LNCAP (cell line): ENCODE results near the gene OR7E24.

Source experiments
- TF ChIP-seq, protein P1 (sequence below): fragments of 450-650 bp; IDR thresholded peaks from 2 replicates; pipeline ENCODE4 v1.5.1; 2017; ENCODE audit warnings: mild to moderate bottlenecking

OR7E24 gene

DNA sequence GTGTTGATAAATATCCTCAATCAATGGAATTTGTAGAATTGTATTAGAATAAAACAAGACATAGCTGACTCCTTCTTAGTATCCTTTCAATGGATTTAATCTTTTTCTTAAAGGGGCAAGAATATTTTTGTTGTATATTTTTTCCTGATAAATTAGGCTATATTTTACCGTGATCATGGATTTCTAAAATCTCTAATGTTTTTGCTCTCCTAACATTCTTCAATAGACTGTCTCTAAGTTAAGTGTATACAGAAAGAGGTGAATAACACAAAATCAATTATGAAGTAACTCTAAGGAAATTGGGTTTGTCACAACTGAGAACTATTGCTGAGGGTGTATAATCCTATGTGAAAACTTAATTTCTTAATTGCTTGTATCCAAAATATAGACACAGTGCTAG, at the start of gene OR7E24:
OR7E24 (plus strand) TSS at position 301 of the 400 bp plus-strand sequence. CDS start 114 bp downstream, outside the sequence.
- TF ChIP-seq, protein P1, sequence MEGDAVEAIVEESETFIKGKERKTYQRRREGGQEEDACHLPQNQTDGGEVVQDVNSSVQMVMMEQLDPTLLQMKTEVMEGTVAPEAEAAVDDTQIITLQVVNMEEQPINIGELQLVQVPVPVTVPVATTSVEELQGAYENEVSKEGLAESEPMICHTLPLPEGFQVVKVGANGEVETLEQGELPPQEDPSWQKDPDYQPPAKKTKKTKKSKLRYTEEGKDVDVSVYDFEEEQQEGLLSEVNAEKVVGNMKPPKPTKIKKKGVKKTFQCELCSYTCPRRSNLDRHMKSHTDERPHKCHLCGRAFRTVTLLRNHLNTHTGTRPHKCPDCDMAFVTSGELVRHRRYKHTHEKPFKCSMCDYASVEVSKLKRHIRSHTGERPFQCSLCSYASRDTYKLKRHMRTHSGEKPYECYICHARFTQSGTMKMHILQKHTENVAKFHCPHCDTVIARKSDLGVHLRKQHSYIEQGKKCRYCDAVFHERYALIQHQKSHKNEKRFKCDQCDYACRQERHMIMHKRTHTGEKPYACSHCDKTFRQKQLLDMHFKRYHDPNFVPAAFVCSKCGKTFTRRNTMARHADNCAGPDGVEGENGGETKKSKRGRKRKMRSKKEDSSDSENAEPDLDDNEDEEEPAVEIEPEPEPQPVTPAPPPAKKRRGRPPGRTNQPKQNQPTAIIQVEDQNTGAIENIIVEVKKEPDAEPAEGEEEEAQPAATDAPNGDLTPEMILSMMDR: no peak

DNA sequence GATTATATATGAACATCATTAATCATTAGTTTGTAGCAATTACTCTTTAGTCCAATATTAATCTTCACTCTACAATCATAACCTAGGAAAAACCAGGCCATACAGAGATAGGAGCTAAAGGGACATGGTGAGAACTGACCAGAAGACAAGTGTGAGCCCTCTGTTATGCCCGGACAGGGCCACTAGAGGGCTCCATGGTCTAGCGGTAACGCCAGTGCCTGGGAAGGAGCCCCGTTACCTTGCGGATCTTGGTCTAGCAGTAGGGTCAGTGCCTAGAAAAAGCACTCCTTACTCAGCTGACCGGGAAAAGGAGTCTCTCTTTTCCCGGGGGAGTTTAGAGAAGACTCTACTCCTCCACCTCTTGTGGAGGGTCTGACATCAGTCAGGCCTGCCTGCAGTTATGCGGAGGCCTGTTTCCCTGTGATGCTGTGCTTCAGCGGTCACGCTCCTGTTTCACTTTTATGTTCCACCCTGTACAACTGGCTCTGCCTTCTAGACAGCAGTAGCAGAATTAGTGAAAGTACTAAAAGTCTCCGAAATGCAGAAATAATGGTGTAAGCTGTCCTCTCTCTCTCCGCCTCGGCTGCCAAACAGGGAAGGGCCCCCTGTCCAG, 45.1 kb upstream of the OR7E24 start:
- TF ChIP-seq, protein P1: peak; percentile 97

DNA sequence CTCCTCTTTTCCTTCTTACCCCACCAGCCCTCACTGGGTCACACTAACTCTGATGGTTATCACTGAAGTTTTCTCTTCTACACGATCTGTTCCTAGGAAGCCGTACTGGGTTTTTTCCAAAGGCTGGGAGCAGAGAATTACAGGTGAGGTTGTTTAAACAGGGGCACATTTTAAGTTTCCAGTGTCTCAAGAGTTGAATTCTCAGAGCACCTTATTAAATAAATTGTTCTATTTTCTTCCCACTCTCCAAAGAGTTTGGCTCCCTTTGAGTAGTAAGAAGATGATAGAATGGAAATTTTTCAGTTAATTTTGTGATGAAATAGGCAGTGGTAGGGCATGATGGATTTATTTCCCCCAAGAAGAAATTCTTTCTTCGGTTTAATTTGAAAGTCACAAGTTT, 31.2 kb upstream of the OR7E24 start, which contains the start of gene OR7D4:
OR7D4 (minus strand) TSS at position 101 of the 400 bp plus-strand sequence. CDS start 4,752 bp downstream, outside the sequence.
- TF ChIP-seq, protein P1: no peak

DNA sequence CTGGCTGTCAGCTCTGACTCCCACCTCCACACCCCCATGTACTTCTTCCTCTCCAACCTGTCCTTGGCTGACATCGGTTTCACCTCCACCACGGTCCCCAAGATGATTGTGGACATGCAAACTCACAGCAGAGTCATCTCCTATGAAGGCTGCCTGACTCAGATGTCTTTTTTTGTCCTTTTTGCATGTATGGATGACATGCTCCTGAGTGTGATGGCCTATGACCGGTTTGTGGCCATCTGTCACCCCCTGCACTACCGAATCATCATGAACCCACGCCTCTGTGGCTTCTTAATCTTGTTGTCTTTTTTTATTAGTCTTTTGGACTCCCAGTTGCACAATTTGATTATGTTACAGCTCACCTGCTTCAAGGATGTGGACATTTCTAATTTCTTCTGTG, 506 bp downstream of the OR7E24 start:
- TF ChIP-seq, protein P1: no peak

DNA sequence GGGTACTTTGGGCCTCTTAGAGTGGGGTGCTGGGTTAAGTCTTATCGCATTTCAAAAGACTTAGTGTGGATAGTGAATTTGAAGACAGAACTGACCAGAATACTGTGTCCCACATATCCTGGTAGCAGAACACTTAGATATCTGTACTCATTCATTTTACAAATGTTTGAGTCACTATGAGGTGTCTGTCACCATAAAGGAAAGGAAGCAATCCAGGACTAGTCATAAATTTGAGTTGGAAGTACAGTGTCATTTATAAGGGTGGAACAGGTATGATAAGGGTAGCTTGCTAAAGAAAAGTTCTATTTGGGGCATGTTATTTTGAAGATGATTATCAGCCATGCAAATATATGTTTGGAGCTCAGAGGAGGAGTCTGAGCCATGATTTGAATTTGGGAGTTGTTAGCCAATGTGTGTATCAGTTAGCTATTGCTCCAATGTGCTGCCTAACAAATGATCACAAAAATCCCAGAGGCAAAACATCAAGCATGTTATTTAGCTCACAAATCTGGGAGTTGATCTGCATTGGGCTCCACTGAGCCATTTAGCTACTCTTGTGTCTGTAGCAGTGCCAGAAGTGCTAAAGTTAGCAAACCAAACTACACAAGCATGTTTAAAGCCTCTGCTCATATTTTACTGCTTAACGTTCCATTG, 38.6 kb downstream of the OR7E24 start:
- TF ChIP-seq, protein P1: no peak

DNA sequence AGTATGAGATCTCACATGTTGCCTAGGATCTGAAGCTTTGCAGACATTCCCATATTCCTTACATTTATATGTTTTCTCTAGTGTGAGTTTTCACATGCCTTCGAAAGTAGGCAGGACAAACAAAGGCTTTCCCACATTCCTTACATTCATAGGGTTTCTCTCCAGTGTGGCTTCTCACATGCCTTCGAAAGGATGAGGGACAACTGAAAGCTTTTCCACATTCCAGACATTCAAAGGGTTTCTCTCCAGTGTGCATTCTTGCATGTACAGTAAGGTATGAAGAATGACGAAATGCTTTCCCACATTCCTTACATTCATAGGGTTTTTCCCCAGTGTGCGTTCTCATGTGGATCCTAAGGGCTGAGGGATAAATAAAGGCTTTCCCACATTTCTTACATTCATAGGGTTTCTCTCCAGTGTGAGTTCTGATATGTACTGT, 44.7 kb downstream of the OR7E24 start:
- TF ChIP-seq, protein P1: no peak

DNA sequence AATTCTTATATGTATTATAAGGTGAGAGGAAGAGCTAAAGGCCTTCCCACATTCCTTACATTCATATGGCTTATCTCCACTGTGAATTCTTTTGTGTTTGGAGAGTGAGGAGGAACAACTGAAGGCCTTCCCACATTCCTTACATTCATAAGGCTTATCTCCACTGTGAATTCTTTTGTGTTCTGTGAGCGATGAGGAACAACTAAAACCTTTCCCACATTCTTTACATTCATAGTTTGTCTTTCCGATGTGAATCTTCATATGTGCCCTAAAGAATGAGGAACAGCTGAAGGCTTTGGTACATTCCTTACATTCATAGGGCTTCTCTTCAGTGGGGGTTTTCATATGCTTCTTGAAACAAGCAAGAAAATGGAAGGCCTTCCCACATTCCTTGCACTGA, 45.6 kb downstream of the OR7E24 start:
- TF ChIP-seq, protein P1: no peak
